Measurements from ENCODE around the gene PLPPR3. TPM values are rescaled to one million over a fixed set of nuclear protein-coding genes. Genes with fewer than 3 reads are reported as not detected.
"Not testable (repeated sequence)": the region's sequence is repeated elsewhere in the genome, so short reads cannot be mapped to it uniquely, and the experiment has no call there.

The PLPPR3 gene
- total RNA-seq, 2 experiments from 2014 or later, result not detected

DNA sequence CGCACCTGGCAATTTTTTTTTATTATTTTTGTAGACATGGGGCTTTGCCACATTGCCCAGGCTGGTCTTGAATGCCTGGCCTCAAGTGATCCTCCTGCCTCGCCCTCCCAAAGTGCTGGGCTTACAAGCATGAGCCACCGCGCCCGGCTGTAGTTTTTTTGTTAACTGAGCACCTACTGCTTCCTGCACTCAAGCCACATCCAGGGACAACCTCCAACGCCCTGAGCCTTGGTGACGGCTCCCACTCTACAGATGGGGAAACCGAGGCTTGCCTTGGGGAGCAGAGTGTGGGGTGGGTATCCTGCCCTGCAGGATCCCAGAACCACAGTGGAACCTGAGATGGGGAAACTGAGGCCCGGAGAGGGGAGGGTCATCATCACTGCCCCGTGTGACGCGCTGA is 33.4 kb upstream of the PLPPR3 start:
- ChIA-PET POLR2A (no interaction called here), CTCF (interaction anchor here (0.9 kb wide), 1 partner anchor 65 kb away, joined by 3 read pairs; no protein-coding TSS in a partner anchor)

DNA sequence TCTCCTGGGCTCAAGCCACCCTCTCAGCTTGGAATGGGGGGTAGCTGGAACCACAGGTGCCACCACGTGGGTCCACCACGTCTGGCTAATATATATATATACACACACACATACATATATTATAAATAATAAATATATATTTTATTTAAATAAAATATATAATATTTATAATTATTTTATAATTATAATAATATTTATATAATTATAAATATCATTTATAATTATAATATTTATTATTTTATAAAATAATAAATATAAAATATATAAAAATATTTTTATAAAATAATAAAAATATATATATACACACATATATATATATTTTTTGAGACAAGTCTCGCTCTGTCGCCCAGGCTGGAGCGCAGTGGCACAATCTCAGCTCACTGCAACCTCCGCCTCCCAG is 32.8 kb upstream of the PLPPR3 start:
- CTCF ChIA-PET, result interaction anchor here (1.0 kb wide), 1 partner anchor 9 kb away, joined by 3 read pairs; no protein-coding TSS in a partner anchor
- POLR2A ChIA-PET, result no interaction called here

DNA sequence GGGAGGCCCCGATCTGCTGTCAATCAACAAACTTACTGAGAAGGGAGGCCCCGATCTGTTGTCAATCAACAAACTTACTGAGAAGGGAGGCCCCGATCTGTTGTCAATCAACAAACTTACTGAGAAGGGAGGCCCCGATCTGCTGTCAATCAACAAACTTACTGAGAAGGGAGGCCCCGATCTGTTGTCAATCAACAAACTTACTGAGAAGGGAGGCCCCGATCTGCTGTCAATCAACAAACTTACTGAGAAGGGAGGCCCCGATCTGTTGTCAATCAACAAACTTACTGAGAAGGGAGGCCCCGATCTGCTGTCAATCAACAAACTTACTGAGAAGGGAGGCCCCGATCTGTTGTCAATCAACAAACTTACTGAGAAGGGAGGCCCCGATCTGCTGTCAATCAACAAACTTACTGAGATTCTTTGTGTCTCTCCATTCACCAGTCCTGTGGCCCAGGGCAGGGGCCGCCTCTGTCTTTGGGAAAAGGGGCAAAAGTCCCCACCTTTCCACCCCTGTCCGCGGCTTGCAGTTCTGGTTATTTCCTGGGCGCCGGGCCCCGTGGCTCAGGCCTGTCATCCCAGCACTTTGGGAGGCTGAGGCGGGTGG is 32.0 kb upstream of the PLPPR3 start:
- CTCF ChIA-PET, result interaction anchor here (1.0 kb wide), 1 partner anchor 10 kb away, joined by 3 read pairs; no protein-coding TSS in a partner anchor
- POLR2A ChIA-PET, result not testable (repeated sequence)

DNA sequence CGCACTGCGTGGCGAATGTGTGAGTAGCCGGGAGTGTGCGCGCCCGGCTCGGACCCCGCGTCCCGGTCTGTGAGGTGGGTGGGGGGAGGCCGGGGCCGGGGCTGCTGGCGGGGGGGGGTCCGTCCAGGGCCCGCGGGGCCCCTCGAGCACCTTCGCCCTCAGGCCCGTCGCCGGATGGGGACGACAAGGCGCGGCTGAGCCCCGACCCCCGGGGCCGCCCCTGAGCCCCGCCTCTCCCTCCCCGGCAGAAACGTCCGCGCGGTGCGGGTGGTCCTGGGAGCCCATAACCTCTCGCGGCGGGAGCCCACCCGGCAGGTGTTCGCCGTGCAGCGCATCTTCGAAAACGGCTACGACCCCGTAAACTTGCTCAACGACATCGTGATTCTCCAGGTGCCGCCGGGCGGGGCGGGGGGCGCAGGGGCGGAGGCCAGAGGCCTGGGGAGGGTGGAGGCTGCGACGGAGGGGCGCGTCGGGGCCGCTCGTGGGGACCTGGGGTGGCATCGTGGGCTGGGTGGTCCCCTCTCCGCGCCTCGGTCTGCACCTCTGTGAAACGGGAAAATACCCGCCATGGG is 31.3 kb upstream of the PLPPR3 start:
- ChIA-PET CTCF (no interaction called here), POLR2A (no interaction called here)

DNA sequence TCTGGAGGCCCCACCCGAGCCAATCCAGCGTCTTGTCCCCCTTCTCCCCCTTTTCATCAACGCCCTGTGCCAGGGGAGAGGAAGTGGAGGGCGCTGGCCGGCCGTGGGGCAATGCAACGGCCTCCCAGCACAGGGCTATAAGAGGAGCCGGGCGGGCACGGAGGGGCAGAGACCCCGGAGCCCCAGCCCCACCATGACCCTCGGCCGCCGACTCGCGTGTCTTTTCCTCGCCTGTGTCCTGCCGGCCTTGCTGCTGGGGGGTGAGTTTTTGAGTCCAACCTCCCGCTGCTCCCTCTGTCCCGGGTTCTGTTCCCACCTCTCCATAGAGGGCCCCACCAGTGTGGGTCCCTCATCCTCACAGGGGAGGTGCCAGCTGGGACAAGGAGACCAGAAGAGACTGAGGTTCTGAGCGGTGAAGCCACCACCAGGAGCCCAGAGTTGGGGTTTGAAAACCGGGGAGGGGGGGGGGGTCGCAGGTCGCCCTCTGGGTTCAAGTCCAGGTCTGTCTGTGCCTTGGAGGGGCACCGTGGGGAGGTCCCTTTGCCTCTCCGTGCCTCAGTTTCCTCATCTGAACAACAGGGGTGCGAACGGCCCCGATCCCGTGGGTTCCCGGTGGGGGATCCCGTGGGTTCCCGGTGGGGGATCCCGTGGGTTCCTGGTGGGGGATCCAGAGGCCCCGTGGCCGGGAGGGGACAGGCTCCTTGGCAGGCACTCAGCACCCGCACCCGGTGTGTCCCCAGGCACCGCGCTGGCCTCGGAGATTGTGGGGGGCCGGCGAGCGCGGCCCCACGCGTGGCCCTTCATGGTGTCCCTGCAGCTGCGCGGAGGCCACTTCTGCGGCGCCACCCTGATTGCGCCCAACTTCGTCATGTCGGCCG is 30.6 kb upstream of the PLPPR3 start, which contains the start of gene ELANE:
ELANE (plus strand) TSS at position 168 of the 878 bp plus-strand sequence; CDS start at position 194, 26 bp downstream.
- CTCF ChIA-PET, result no interaction called here
- POLR2A ChIA-PET, result no interaction called here

DNA sequence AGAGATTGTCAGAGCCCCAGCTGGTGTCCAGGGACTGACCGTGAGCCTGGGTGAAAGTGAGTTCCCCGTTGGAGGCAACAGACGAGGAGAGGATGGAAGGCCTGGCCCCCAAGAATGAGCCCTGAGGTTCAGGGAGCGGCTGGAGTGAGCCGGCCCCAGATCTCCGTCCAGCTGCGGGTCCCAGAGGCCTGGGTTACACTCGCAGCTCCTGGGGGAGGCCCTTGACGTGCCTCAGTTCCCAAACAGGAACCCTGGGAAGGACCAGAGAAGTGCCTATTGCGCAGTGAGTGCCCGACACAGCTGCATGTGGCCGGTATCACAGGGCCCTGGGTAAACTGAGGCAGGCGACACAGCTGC is 29.2 kb upstream of the PLPPR3 start:
- ChIA-PET CTCF (no interaction called here), POLR2A (no interaction called here)

DNA sequence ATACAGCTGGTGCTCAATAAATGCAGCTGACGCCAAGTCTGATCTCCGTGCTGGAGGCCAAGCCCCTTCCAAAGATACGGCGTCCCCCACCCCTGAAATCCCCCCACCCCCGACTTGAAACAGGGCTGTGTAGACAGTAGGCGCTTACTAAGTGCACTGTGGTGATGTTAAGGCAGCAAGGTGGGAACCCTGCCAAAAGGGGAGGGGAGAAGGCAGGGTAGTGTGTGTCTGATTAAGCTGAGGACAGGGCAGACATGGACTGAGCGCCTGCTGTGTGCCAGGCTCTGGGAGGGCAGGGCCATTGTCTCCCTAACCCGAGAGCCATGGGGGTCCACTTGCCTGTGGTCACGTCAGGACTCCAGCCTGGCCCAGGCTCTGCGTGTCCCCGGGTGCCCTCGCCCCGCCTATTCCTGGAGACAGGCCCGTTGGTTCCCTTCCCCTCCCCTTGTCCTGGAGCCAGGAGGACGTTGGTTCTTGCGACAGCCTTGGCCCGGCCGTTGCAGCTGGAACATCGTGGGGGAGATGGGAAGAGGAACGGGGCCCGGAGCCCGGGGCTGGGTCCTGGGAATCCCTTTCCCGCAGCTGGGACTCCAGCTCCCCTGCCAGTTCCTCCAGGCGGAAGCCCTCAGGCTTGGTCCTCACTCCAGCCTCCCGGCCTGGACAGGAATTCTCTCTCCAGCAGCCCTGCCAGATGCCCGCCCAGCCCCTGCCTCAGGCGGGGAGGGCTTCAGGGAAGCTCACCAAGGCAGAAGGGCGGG is 28.6 kb upstream of the PLPPR3 start:
- CTCF ChIA-PET, result interaction anchor here (0.5 kb wide), 1 partner anchor 81 kb away, joined by 3 read pairs; no protein-coding TSS in a partner anchor
- POLR2A ChIA-PET, result no interaction called here

DNA sequence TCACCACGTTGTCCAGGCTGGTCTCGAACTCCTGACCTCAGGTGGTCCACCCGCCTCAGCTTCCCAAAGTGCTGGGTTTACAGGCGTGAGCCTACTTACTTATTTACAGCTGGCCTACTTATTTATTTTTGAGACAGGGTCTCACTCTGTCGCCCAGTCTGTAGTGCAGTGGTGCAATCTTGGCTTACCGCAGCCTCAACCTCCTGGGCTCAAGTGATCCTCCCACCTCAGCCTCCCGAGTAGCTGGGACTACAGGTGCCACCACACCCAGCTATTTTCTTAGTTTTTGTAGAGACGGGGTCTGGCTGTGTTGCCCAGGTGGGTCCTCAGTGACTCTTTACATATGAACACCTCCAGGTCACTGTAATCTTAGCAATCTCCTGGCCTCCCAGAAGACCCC is 27.4 kb upstream of the PLPPR3 start:
- CTCF ChIA-PET, result interaction anchor here (0.6 to 1.1 kb wide), 2 partner anchors 73 to 355 kb away, joined by 3 to 6 read pairs; no protein-coding TSS in a partner anchor
- POLR2A ChIA-PET, result not testable (repeated sequence)

DNA sequence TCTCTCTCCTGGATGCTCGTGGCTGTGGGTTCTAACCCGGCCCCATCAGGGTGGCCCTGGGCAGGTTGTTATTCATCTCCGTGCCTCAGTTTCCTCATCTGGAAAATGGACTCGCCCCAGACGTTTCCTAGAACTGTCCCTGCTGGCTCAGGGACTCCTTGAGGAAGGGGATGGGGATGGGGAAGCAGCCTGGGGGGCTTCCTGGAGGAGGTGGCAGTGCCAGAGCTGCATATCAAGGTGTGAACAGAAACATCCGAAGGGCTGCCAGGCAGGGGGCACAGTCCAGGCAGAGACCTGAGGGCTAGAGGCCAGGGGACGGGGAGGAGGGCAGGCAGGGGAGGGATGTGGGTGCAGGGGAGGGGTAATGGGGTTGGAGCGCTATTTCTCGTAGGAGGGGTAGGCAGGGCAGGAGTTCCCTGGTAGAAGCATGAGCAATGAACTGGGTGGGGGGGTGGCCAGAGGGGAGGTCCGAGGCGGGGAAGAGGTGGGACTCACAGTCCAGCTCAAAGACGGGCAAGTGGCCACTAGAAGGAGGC is 26.7 kb upstream of the PLPPR3 start:
- POLR2A ChIA-PET, result no interaction called here
- CTCF ChIA-PET, result interaction anchor here (1.1 kb wide), 1 partner anchor 74 kb away, joined by 6 read pairs; no protein-coding TSS in a partner anchor

DNA sequence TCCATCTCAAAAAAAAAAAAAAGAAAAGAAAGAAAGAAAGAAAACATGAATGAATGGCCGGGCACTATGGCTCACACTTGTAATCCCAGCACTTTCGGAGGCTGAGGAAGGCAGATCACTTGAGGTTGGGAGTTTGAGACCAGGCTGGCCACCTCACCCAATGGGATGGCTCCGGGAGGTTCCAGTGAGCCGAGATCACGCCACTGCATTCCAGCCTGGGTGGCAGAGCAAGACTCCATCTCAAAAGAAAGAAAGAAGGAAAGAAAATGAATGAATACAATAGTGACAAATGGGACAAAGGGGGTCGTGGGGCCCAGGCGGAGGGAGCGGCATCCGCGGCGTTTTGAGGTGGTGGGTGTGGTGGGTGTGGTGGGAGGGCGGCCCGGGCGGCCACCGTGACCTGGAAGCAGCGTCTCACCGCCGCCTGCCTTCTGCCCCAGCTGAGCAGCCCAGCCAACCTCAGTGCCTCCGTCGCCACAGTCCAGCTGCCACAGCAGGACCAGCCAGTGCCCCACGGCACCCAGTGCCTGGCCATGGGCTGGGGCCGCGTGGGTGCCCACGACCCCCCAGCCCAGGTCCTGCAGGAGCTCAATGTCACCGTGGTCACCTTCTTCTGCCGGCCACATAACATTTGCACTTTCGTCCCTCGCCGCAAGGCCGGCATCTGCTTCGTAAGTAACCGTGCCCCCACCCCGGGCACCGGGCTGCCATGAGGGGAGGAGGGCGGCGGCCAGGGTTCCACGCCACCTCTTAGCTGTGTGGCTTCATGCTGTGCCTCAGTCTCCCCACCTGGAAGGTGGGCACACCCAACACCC is 24.2 kb upstream of the PLPPR3 start:
- CTCF ChIA-PET, result interaction anchor here (0.7 kb wide), 1 partner anchor 19 kb away, joined by 5 read pairs; no protein-coding TSS in a partner anchor

DNA sequence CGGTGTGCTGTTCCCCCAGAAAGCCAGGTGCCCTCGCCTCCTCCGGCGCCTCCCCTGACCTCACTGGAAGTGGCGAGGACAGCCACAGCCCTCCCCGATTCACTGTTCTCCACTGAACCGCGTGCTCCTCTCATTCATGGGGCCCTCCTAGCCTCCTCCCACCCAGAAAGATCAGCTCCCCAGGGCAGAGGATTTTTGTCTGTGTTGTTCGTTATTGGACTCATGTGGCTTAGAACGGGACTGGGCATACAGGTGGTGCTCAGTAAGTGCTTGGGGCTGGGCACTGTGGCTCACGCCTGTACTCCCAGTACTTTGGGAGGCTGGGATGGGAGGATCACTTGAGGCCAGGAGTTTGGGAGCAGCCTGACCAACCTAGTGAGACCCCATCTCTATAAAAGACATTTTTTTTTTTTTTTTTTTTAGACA is 22.8 kb upstream of the PLPPR3 start:
- ChIA-PET CTCF (no interaction called here), POLR2A (no interaction called here)

More for the DNA sequence above, 24.2 kb upstream of the PLPPR3 start:
- POLR2A ChIA-PET, result no interaction called here

DNA sequence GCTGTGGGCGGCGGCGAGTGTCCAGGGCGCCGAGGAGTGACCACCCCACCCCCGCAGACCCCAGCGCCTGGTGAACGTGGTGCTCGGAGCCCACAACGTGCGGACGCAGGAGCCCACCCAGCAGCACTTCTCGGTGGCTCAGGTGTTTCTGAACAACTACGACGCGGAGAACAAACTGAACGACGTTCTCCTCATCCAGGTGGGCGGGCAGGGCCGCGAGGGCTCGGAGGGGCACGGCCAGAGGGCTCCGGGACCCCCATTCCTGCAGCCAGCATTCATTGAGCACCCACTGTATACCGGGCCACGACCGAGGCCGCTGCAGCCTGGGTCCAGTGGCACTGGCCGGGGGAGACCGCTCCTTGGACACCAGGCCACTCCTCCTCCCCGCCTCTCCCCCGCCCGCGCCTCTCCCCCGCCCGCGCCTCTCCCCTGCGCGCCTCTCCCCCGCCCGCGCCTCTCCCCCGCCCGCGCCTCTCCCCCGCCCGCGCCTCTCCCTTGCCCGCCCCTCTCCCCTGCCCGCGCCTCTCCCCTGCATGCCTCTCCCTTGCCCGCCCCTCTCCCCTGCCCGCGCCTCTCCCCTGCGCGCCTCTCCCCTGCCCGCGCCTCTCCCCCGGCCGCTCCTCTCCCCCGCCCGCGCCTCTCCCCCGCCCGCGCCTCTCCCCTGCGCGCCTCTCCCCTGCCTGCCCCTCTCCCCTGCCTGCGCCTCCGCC is 22.2 kb upstream of the PLPPR3 start:
- POLR2A ChIA-PET, result no interaction called here
- CTCF ChIA-PET, result interaction anchor here (1.1 to 1.5 kb wide), 2 partner anchors 12 to 76 kb away, joined by 3 to 6 read pairs; no protein-coding TSS in a partner anchor

DNA sequence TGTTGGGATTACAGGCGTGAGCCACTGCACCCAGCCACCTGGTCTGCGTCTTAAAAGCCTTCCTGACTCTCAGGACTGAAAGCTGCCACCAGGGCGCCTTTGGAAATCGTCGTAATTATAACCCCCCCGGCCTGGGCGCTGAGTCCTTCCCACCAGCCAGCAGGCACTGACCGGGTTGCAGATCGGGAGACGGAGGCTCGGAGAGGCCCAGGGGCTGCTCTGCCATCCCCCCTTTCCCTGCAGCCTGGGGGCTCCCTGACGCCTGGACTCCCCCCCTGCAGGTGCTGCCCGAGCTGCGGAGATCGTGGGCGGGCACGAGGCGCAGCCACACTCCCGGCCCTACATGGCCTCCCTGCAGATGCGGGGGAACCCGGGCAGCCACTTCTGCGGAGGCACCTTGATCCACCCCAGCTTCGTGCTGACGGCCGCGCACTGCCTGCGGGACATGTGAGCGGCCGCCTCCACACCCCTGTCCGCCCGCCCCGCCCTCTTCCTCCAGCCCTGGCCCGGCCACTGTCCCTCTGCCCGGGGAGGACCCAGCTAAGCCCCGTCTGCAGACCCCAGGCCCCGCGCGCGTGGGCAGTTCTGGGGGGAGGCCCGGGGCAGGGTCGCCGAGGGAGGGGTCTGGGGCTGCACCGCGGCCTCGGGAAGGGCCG is 21.6 kb upstream of the PLPPR3 start:
- ChIA-PET POLR2A (no interaction called here), CTCF (interaction anchor here (1.1 to 1.7 kb wide), 3 partner anchors 13 to 76 kb away, joined by 3 to 6 read pairs (median 3); no protein-coding TSS in a partner anchor)

DNA sequence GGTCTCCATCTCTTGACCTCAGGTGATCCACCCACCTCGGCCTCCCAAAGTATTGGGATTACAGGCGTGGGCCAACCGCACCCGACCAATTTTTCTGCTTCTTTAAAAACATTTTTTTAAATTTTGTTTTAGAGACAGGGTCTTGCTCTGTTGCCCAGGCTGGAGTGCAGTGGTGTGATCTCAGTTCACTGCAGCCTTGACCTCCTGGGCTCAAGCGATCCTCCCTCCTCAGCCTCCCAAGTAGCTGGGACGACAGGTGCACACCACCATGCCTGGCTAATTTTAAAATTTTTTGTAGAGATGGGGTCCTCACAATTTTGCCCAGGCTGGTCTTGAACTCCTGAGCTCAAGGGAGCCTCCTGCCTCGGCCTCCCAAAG is 21.0 kb upstream of the PLPPR3 start:
- CTCF ChIA-PET, result interaction anchor here (1.1 to 1.7 kb wide), 3 partner anchors 14 to 77 kb away, joined by 3 to 6 read pairs (median 3); no protein-coding TSS in a partner anchor

DNA sequence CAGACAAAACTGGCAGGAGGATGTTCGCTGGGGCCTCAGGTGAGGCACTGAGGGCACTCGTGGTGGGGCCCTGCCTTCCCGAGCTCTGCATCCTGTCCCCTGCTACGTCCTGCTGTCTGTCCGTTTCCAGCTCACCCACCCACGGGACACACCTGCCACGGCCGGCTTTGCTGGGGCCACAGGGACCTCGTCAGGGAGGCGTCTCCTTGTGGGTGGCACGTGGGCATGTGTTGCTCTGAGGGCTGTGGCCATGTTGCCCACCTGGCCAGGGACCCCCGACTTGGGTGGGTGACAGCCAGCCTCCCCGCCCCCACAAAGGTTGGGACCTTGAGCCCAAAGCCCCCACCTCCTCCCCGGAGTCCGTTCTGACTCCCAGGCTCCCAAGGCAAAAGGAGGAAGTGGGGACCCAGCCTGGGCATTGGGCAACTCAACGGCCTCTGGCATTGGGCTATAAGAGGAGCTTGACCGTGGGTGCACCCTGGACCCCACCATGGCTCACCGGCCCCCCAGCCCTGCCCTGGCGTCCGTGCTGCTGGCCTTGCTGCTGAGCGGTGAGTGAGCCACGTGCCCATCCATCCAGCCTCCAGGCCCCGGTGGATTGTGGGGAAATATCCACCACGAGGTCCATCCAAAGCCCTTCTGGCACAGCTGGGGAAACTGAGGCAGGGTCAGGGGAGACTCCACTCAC is 18.9 kb upstream of the PLPPR3 start, which contains the start of gene PRTN3:
PRTN3 (plus strand) TSS at position 481 of the 688 bp plus-strand sequence; CDS start at position 491, 10 bp downstream.
- ChIA-PET CTCF (interaction anchor here (0.6 kb wide), 1 partner anchor 207 kb away, joined by 4 read pairs; no protein-coding TSS in a partner anchor), POLR2A (no interaction called here)

More for the DNA sequence above, 21.0 kb upstream of the PLPPR3 start:
- POLR2A ChIA-PET, result not testable (repeated sequence)

DNA sequence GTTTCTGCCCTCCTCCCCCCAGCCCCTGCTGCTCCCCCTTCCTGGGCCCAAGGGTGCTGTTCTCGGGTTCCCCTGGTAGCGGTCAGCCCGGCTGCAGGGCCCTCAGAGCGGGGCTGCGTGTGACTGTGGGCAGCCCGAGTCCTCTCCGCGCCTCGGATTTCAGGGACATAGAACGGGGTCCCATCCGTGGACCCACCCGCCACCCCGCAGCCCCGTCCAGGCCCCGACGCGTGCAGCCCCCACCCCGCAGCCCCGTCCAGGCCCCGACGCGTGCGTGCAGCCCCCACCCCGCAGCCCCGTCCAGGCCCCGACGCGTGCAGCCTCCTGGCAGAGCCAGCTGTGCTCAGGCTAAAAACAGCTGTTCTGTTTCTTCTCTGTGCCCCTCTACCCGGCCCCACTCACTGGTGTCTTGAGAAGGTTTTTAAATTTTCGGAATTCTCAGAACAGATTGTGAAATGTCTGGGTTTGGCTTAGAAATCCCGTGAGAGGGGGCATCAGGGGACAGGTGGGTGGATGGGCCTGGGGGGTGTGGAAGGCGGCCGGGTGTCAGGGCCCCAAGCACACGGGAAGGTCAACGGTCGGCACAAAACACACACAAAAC is 13.6 kb upstream of the PLPPR3 start:
- CTCF ChIA-PET, result no interaction called here

More for the DNA sequence above, 13.6 kb upstream of the PLPPR3 start:
- POLR2A ChIA-PET, result no interaction called here

Data from activated CD8-positive, alpha-beta memory T cell treated with anti-CD3 and anti-CD28 coated beads for 36 hours (primary cell).